ENCODE measurements around the gene MANEAL.

DNA sequence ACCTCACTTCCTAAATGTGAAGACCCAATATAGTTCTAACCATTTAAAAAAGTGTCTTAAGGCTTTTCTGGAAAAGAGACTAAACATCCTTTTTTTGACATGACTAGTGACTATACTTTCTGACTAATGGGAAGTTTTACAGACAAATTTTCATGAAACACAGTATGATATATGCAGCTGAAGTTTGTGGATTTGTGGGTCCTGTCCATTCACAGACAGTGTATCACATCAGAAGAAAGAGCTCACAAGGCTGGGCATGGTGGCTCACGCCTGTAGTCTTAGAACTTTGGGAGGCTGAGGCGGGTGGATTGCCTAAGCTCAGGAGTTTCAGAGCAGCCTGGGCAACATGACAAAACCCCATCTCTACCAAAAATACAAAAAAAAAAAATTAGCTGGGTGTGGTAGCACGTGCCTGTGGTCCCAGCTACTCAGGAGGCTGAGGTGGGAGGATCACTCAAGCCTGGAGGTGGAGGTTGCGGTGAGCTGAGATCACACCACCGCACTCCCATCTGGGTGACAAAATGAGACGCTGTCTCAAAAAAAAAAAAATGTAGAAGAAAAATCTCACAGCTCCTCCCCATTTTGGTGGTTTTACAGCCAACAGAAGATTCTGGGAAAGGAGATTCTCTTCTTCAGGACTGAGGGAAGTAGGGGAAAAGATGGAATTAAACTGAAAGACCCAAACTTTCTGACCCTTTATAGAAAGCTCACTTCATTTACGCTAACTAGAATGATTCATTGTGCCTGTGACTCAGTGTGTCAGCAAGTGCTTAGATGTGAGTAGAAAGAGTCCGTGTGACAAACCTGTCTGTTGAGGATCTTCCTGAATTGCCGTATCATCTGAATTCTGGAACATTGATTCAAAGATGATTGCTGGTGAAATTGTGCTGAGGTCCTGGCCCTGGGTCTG, 29.5 kb downstream of the MANEAL start:
- TF ChIP-seq, protein P1, sequence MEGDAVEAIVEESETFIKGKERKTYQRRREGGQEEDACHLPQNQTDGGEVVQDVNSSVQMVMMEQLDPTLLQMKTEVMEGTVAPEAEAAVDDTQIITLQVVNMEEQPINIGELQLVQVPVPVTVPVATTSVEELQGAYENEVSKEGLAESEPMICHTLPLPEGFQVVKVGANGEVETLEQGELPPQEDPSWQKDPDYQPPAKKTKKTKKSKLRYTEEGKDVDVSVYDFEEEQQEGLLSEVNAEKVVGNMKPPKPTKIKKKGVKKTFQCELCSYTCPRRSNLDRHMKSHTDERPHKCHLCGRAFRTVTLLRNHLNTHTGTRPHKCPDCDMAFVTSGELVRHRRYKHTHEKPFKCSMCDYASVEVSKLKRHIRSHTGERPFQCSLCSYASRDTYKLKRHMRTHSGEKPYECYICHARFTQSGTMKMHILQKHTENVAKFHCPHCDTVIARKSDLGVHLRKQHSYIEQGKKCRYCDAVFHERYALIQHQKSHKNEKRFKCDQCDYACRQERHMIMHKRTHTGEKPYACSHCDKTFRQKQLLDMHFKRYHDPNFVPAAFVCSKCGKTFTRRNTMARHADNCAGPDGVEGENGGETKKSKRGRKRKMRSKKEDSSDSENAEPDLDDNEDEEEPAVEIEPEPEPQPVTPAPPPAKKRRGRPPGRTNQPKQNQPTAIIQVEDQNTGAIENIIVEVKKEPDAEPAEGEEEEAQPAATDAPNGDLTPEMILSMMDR (IDR thresholded peaks at IDR 0.05) = no peak
- TF ChIP-seq POLR2A (IDR thresholded peaks at IDR 0.05) = no peak

All from right lobe of liver (tissue), 4 donors.